GM19463 (cell line): ENCODE results near the gene KCNC2.

Experiments
- ATAC-seq: cut with Tn5 transposase; IDR thresholded peaks from one replicate; pipeline ENCODE4 v1.9.1; 2021; ENCODE audit warnings: mild to moderate bottlenecking, moderate library complexity; ENCODE audit not compliant: unreplicated experiment

KCNC2 gene

DNA sequence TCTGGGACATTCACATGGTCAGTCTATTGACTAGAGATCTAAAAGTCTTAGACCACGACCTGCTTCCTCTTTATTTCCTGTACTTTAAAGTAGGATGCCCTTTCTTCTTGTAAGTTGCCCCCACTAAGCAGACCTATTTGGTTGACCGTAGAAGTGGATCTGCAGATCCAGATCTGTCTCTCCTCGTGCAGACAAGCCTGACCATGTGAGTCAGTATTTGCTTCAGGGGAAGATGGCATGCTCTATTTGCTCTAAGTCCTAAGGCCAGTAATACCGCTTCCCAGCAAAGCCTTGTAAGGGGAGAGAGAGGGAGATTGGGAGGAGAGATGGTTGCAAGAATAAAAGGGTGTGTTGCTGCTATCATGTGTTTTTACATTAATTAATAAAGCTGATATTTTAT, 46.8 kb downstream of the KCNC2 start:
- ATAC-seq, result no peak

GRCh38 chr12:75161488-75161887, 48.2 kb downstream of the KCNC2 start:
- no peak for ATAC-seq

DNA sequence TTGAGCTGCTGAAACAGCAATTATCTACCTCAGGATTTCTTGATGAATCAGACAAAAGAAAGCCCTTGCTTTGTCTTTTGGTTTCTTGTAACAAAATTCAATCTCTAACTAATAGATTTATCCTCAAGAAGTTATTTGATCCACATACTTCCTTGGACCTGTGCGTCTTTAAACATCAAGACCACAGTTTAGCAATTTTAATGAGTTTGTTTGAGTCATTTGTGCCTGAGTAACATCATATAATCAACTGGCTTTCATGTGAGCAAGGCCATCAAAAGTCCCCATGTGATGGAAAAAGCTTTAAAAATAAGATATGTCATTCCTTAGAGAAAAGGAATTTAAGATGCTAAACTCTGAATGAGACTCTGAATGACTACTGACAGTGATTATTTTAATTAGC, 52.3 kb downstream of the KCNC2 start:
- ATAC-seq, result no peak

- no peak for ATAC-seq
Measured at GRCh38 chr12:75155962-75156361, 53.7 kb downstream of the KCNC2 start.

DNA sequence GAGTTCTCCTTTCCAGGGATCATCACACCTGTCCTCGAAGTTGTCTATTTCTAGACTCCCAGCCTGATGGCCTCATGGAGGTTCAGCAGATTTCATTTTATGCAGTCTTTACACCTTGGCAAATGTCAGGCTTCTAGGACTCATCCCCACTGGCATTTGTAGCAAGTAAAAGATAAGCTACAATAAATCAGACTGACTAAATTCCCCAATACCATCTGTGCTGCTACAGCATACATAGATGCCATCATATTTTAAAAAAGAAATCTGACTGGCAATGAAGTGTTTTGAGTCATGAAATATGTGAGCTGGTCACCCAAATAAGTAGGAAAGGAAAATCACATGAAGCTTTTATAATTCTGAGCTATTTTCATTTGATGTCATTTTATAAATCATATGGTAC, 55.3 kb downstream of the KCNC2 start:
- no peak for ATAC-seq

GRCh38 chr12:75139196-75139595, 70.4 kb downstream of the KCNC2 start:
- ATAC-seq, result no peak

- ATAC-seq, result no peak
Measured at GRCh38 chr12:75137896-75138295, 71.7 kb downstream of the KCNC2 start.

GRCh38 chr12:75135026-75135425, 74.6 kb downstream of the KCNC2 start:
- no peak for ATAC-seq

- ATAC-seq, result no peak
Measured at GRCh38 chr12:75130811-75131210, 78.8 kb downstream of the KCNC2 start.

GRCh38 chr12:75129275-75129674, 80.4 kb downstream of the KCNC2 start:
- ATAC-seq, result no peak

- ATAC-seq, result no peak
Measured at GRCh38 chr12:75121036-75121705, 88.5 kb downstream of the KCNC2 start.

GRCh38 chr12:75120311-75120711, 89.3 kb downstream of the KCNC2 start:
- ATAC-seq, result no peak

DNA sequence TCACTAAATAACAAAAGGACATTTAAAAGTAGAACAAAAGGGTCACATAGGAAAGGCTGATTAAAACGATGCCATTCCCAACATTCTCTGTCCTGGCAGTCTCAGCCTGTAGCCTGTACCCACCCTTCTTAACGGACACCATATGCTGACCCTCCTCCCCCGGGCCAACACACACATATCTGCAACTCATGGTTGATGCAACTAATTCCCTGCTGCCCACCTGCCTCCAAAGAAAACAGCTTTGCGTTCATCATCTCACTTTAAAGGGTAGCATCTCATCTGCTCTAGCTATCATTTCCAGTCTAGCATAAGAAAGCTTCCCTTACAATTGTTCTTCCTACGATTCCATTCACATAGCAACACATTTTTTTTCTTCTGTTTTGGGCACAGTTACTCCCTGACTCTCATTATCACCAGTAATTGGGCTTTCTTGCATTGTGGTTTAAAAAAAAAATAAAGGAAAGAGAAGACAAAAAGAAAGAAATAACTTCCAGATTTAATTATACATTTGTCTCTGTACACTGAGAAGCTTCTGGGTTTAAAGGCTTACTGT, 92.9 kb downstream of the KCNC2 start:
- no peak for ATAC-seq

GRCh38 chr12:75115748-75116147, 93.9 kb downstream of the KCNC2 start:
- ATAC-seq, result no peak

- no peak for ATAC-seq
Measured at GRCh38 chr12:75103822-75104221, 105.8 kb downstream of the KCNC2 start.

DNA sequence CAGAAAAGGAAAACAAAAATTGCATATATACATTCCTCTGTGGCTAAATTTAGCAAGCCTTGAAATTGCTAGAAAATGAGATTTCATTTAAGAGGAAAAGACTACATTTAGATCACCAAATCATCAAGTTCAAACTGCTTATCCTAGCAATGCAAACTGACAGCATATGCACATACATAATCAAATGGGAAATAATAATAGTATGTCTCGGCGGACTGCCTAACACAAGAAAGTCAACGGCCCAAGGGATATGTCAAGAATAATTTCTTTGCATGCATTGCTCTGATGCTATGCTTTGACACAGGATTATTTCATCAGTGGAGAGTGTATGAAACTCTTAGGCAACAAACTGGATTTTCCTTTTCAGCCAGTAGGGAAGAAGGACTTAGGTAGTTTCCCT, 107.9 kb downstream of the KCNC2 start:
- no peak for ATAC-seq

DNA sequence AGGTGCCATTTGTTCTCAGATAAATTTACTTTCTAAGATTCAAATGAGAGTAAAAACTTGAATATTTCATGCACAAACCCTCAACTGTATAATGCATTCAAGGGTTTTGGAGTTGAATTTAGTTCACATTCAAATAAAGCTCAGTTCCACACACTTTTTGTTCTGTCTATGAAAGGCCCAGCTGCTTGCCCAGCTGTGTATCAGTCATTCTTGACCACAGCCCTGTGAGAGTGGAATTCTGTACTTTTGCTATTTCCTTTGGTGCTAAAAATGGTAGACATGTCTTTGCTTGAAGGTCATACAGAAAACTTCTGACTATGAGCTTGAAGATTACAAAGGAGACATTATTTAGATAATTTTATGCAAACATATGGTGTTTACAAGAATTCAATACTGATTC, 110.4 kb downstream of the KCNC2 start:
- no peak for ATAC-seq

- ATAC-seq, result no peak
Measured at GRCh38 chr12:75097003-75097402, 112.6 kb downstream of the KCNC2 start.

DNA sequence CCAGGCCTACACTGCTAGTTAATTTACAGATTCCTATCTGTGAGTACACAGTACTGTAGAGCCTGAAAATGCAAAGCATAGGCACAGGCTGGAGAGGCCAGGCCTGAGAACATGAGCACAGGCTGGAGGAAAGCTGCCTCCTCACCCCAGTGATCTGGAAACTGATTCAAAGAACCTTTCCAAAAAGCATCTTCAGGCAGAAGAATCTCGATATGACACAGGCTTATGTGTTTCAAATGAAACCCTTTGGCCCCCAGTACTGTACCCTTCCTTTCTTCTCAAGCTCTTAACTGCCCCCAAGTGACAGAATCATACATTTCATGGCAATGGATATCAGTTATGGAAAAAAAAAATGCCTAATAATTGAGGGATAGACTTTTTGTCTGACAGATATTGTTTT, 122.0 kb downstream of the KCNC2 start:
- no peak for ATAC-seq

DNA sequence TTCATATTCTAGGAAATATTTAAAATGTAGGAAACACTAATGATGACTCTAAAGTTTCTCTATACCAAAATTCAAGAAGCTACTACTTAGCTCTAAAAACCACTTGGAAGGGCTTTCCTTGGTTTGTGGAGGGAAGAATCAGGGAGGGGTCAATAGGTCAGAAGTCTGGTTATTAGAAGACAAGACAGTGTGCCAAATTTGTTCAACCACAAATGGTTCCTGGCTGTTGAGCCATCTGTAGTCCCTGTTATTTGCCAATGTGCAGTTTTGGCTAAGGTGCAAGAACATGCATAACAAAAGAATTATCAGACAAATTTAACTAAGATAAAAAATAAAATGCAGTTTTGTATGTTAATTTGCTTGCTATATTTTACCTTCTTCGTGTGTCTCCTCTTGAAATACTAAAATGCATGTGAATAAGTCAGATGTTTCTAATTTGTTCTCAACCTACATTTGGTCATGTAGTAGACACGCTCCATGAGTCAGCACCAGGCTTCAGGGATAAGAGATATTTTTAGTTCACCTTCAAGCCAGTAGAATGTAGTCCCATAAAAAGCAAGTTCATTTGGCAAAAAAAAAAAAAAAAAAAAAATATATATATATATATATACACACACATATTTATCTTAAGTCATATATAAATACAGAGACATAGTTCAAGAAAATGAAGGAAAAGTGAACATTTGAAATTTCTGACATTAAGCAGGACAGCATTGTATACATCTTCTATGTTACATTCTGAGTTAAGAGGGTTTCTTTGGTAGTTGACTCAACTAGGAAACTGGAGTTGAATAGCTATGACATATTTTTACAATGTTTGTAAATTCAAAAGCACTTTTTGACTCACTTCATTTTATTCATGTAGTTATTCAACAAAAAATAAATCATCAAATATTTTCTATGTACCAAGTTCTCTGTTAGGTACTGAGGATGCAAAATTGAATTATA, 123.3 kb downstream of the KCNC2 start:
- ATAC-seq, result no peak

GRCh38 chr12:75081305-75081704, 128.3 kb downstream of the KCNC2 start:
- ATAC-seq, result no peak

- no peak for ATAC-seq
Measured at GRCh38 chr12:75080582-75080981, 129.1 kb downstream of the KCNC2 start.
